ENCODE results near the gene TAC4.

Gene TAC4

GRCh38 chr17:49809056-49809455, 38.8 kb downstream of the TAC4 start:
- TF ChIP-seq, protein P1, sequence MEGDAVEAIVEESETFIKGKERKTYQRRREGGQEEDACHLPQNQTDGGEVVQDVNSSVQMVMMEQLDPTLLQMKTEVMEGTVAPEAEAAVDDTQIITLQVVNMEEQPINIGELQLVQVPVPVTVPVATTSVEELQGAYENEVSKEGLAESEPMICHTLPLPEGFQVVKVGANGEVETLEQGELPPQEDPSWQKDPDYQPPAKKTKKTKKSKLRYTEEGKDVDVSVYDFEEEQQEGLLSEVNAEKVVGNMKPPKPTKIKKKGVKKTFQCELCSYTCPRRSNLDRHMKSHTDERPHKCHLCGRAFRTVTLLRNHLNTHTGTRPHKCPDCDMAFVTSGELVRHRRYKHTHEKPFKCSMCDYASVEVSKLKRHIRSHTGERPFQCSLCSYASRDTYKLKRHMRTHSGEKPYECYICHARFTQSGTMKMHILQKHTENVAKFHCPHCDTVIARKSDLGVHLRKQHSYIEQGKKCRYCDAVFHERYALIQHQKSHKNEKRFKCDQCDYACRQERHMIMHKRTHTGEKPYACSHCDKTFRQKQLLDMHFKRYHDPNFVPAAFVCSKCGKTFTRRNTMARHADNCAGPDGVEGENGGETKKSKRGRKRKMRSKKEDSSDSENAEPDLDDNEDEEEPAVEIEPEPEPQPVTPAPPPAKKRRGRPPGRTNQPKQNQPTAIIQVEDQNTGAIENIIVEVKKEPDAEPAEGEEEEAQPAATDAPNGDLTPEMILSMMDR (IDR thresholded peaks at IDR 0.05; ENCODE audit: extremely low read depth, missing control alignments): no peak
- DNase-seq (ENCODE audit: low spot score): no peak

GRCh38 chr17:49798738-49799137, 49.1 kb downstream of the TAC4 start:
- DNase-seq (ENCODE audit: low spot score): no peak
- TF ChIP-seq, protein P1 (IDR thresholded peaks at IDR 0.05; ENCODE audit: extremely low read depth, missing control alignments): no peak

DNA sequence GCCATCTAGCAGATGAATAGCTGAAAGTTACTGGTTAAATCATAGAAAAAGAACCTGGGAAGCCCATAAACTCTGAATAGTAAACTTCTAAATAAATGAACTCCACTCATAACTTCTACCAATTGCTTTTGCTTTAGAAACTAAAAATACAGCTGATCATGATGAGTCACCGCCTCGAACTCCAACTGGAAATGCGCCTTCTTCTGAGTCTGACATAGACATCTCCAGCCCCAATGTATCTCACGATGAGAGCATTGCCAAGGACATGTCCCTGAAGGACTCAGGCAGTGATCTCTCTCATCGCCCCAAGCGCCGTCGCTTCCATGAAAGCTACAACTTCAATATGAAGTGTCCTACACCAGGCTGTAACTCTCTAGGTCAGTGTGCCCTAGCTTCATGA, 49.7 kb downstream of the TAC4 start:
- DNase-seq (ENCODE audit: low spot score): no peak
- TF ChIP-seq, protein P1 (IDR thresholded peaks at IDR 0.05; ENCODE audit: extremely low read depth, missing control alignments): no peak

DNA sequence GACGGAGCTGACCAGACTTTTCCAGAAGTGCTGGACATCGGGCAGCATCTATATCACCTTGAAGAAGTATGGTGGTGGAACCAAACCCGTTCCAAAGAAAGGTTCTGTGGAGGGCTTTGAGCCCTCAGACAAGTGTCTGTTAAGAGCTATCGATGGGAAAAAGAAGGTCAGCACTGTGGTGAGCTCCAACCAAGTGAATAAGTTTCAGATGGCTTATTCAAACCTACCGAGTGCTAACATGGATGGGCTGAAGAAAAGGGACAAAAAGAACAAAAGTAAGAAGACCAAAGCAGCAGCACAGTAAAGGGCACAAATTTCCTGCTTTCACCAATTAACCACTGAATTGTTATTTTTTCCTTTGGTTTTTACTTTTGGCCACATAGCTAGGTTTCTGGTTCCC, 52.5 kb downstream of the TAC4 start:
- TF ChIP-seq, protein P1 (IDR thresholded peaks at IDR 0.05; ENCODE audit: extremely low read depth, missing control alignments): no peak
- DNase-seq (ENCODE audit: low spot score): no peak

DNA sequence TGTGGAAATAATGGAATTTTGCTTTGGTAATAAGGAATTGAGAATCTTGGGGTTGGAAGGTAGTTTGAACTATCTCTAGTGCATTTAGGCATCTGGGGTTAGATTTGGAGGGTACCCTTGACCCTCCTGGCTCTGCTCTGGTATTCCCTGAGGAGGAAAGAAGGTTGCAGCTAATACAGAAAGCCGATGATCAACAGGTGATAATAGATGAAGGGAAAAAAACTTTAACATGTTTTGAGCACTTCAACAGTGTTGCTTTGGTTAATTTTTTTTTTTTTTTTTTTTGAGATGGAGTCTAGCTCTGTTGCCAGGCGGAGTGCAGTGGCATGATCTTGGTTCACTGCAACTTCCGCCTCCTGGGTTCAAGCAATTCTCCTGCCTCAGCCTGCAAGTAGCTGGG, 54.6 kb downstream of the TAC4 start:
- no peak for DNase-seq (ENCODE audit: low spot score)
- TF ChIP-seq, protein P1 (IDR thresholded peaks at IDR 0.05; ENCODE audit: extremely low read depth, missing control alignments): no peak

GRCh38 chr17:49789243-49789578, 58.7 kb downstream of the TAC4 start:
- TF ChIP-seq, protein P1 (IDR thresholded peaks at IDR 0.05; ENCODE audit: extremely low read depth, missing control alignments): no peak
- no peak for DNase-seq (ENCODE audit: low spot score)

DNA sequence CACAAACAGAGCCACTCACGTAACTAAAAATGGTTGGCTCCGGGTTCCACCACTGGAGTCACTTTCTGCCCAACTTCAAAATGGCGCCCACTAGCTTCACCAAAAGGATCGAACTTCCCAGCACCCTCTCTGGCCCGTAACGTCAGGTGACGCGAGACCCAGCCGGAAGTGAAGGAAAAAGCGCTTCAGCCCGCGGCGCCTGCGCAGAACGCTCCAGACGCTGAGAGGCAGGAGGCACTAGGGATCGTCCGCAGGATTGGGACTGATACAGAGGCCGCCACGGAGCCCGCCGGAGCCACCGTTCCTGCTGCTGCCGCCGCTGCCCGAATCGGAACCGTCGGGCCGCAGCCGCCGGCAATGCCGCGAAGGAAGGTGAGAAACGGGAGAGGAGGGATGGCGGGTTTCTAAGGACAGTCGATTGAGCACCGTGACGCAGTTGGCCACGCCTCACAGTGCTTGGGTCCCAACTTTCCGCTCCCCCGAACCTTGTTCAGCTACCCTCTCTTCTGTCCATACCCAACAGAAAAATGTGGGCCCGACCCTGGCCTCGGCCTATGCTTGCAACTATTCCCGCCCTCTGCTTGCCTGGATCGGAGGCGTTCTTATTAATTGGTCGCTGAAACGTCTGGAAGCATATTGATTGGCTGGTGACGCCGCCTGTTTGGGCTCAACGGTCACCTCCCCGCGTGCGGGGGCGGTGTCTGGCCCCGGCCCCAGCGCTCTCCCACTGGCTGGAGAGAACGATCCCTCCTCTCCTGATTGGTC, 59.2 kb downstream of the TAC4 start, which contains the start of gene KAT7:
Gene KAT7 (plus strand): TSS at position 204 of the 765 bp plus-strand sequence. CDS start 154 bp downstream, at position 358.
- peak; percentile 93 for DNase-seq (ENCODE audit: low spot score)
- TF ChIP-seq, protein P1 (IDR thresholded peaks at IDR 0.05; ENCODE audit: extremely low read depth, missing control alignments): no peak

Data from GM20000 (cell line).